DMS114 treated with DMSO at 0.1 percent for 48 hours (cell line): ENCODE measurements around the gene RTN4R.

Source experiments
- DNase-seq: peaks from one replicate; lab custom pipeline; 2025; ENCODE audit not compliant: unreplicated experiment; lab: John Stamatoyannopoulos, UW

RTN4R gene

GRCh38 chr22:20231514-20232236 is 36.4 kb downstream of the RTN4R start:
- DNase-seq = no peak

GRCh38 chr22:20230777-20231420 is 37.2 kb downstream of the RTN4R start:
- DNase-seq = no peak

- no peak for DNase-seq
Measured at GRCh38 chr22:20229916-20230775, 38.0 kb downstream of the RTN4R start.

- DNase-seq = no peak
Measured at GRCh38 chr22:20228939-20229272, 39.2 kb downstream of the RTN4R start.

- no peak for DNase-seq
Measured at GRCh38 chr22:20228055-20228938, 39.8 kb downstream of the RTN4R start.

GRCh38 chr22:20227363-20227762 is 40.8 kb downstream of the RTN4R start:
- DNase-seq = no peak

GRCh38 chr22:20226760-20227350 is 41.3 kb downstream of the RTN4R start:
- no peak for DNase-seq

GRCh38 chr22:20226077-20226716 is 41.9 kb downstream of the RTN4R start:
- no peak for DNase-seq

GRCh38 chr22:20225693-20225966 is 42.5 kb downstream of the RTN4R start:
- no peak for DNase-seq

- no peak for DNase-seq
Measured at GRCh38 chr22:20224917-20225692, 43.0 kb downstream of the RTN4R start.

GRCh38 chr22:20224256-20224626 is 43.9 kb downstream of the RTN4R start:
- no peak for DNase-seq

GRCh38 chr22:20223421-20224255 is 44.5 kb downstream of the RTN4R start:
- no peak for DNase-seq

GRCh38 chr22:20222764-20223420 is 45.2 kb downstream of the RTN4R start:
- no peak for DNase-seq

- no peak for DNase-seq
Measured at GRCh38 chr22:20221421-20222340, 46.4 kb downstream of the RTN4R start.

- DNase-seq = no peak
Measured at GRCh38 chr22:20220629-20221026, 47.5 kb downstream of the RTN4R start.

- no peak for DNase-seq
Measured at GRCh38 chr22:20219667-20220628, 48.2 kb downstream of the RTN4R start.
